NCI-H2227 treated with DMSO at 0.1 percent for 48 hours (cell line): ENCODE results near the gene RPS25.
A peak's percentile ranks its signal among the peaks of the same experiment; 100 is the strongest.
"Not testable (repeated sequence)": the region's sequence is repeated elsewhere in the genome, so short reads cannot be mapped to it uniquely, and the experiment has no call there.

Experiments used
- DNase-seq: peaks from one replicate; lab custom pipeline; 2025; lab: John Stamatoyannopoulos, UW

RPS25 gene

GRCh38 chr11:119039471-119039870 lies 21.3 kb upstream of the RPS25 start:
- not testable (repeated sequence) for DNase-seq

GRCh38 chr11:119038884-119039283 lies 20.7 kb upstream of the RPS25 start:
- DNase-seq = no peak

GRCh38 chr11:119034813-119035212 lies 16.7 kb upstream of the RPS25 start:
- DNase-seq = no peak

- not testable (repeated sequence) for DNase-seq
Measured at GRCh38 chr11:119033421-119033820, 15.3 kb upstream of the RPS25 start.

- no peak for DNase-seq
Measured at GRCh38 chr11:119031912-119032280, 13.8 kb upstream of the RPS25 start.

GRCh38 chr11:119030329-119031047 lies 12.3 kb upstream of the RPS25 start, which contains the start of gene SLC37A4:
Gene SLC37A4 (minus strand): TSS chr11:119030877.
- DNase-seq = peak; percentile 87

- DNase-seq = no peak
Measured at GRCh38 chr11:119030029-119030328, 11.8 kb upstream of the RPS25 start.

GRCh38 chr11:119029340-119030028 lies 11.3 kb upstream of the RPS25 start:
- no peak for DNase-seq

- no peak for DNase-seq
Measured at GRCh38 chr11:119029069-119029339, 10.9 kb upstream of the RPS25 start.

GRCh38 chr11:119028346-119029068 lies 10.4 kb upstream of the RPS25 start:
- DNase-seq = no peak

GRCh38 chr11:119027561-119028345 lies 9.6 kb upstream of the RPS25 start:
- DNase-seq = no peak

GRCh38 chr11:119026970-119027369 lies 8.8 kb upstream of the RPS25 start:
- no peak for DNase-seq

- DNase-seq = no peak
Measured at GRCh38 chr11:119025978-119026766, 8.0 kb upstream of the RPS25 start.

GRCh38 chr11:119025541-119025940 lies 7.4 kb upstream of the RPS25 start:
- no peak for DNase-seq

- no peak for DNase-seq
Measured at GRCh38 chr11:119025099-119025473, 6.9 kb upstream of the RPS25 start.

- DNase-seq = no peak
Measured at GRCh38 chr11:119024430-119025098, 6.4 kb upstream of the RPS25 start.

GRCh38 chr11:119023741-119024140 lies 5.6 kb upstream of the RPS25 start:
- DNase-seq = no peak

GRCh38 chr11:119021631-119022030 lies 3.5 kb upstream of the RPS25 start:
- DNase-seq = no peak

GRCh38 chr11:119019996-119020395 lies 1.9 kb upstream of the RPS25 start:
- no peak for DNase-seq

GRCh38 chr11:119017377-119017776 lies 766 bp downstream of the RPS25 start:
- DNase-seq = not testable (repeated sequence)
